Measurements from ENCODE around the gene ATP5PD.

- TF ChIP-seq CTCF (IDR thresholded peaks at IDR 0.05; ENCODE audit: insufficient read depth, low read length) (no peak), POLR2AphosphoS5 (IDR thresholded peaks at IDR 0.05; ENCODE audit: low read depth) (no peak)
These were observed 37.5 kb downstream of the ATP5PD start for GRCh38 chr17:75009139-75009724.

All from HL-60 (cell line).